ENCODE data around the gene ASAP2. TPM values are rescaled to one million over a fixed set of nuclear protein-coding genes. Genes with fewer than 3 reads are reported as not detected.

ASAP2 gene
- total and polyA plus RNA-seq, 9 of the 15 experiments (the other 6 are each of a cell fraction or from before 2014, with no cell fraction given): 0.06 to 4.3 (median 3.1) TPM

DNA sequence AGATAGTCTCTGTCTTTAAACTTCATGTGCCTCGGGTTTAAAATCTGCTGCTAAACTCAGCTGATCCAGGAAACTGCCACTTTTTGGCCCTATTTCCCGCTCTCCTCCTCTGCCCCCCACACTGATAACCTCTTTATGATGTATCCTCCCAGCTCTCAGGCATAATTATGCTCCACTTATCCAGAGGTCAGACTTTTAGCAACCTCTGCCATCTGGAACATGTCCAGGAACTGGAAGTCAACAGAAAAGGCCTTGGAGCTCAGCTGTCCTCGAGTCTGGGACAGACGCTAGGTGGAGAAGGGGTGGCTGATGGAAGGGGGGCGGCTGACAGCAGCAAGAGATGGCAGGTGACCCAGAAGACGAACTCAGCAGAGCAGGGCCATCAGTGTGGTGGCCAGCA is 41.2 kb downstream of the ASAP2 start:
- Histone ChIP-seq H3K4me2 (ENCODE audit: insufficient read depth, low read length) (no peak overlapping the region), H3K36me3 (ENCODE audit: control insufficient read depth, insufficient read depth, low read length) (no peaks in the 10 kb centered on the region), H3K79me2 (ENCODE audit: control insufficient read depth, insufficient read depth, low read length) (no peaks in the 10 kb centered on the region), H3K27me3 (ENCODE audit: control insufficient read depth in 2 of 2, insufficient read depth in 2 of 2, low read length in 2 of 2) (peaks cover 4 to 64% of the 10 kb centered on the region in 2 experiments), H3K4me3 (no peak overlapping the region), H3K9me1 (ENCODE audit: control insufficient read depth, insufficient read depth, low read length) (no peaks in the 10 kb centered on the region), H3K27ac (ENCODE audit: extremely low read depth, low read depth, low read length) (no peak overlapping the region), H2AFZ (ENCODE audit: low read depth, low read length) (no peak overlapping the region), H3K9ac (ENCODE audit: insufficient read depth in 1 of 2, low read depth in 2 of 2, low read length in 2 of 2) (no peak overlapping the region), H3K9me3 (replicated peaks; ENCODE audit: control insufficient read depth, insufficient read depth, low read depth, low read length) (no peaks in the 10 kb centered on the region), H3K4me1 (replicated peaks in 1 of 2; ENCODE audit: control insufficient read depth in 2 of 2, insufficient read depth in 2 of 2, low read length in 2 of 2) (peaks cover 0 to 3% of the 10 kb centered on the region in 2 experiments; a peak in 3 of 5 replicates), H4K20me1 (replicated peaks; ENCODE audit: control insufficient read depth, insufficient read depth, low read length) (no peaks in the 10 kb centered on the region; the same call in 1 of the 2 replicates)
- FAIRE-seq (no peak), DNase-seq (ENCODE audit: extremely low read depth in 1 of 4, low spot score in 3 of 4) (no peak), ATAC-seq (no peak)
- intact Hi-C loops (cut with micrococcal nuclease) (no loop called here), in situ Hi-C loops (cut with MboI) (no loop called here)
- WGBS (ENCODE audit: insufficient coverage, low coverage, missing lambda C conversion rate): 18% methylated on average over 6 of the region's 6 CpGs
- ChIA-PET POLR2A (interaction anchor here (1.0 to 1.3 kb wide), 2 partner anchors 11 to 13 kb away, joined by 3 read pairs; no protein-coding TSS in a partner anchor), CTCF (ENCODE audit: low intra/inter-chr PET ratio) (no interaction called here)
- BruUV-seq (replicated peaks): no TSS peak
- TF ChIP-seq, protein P1, sequence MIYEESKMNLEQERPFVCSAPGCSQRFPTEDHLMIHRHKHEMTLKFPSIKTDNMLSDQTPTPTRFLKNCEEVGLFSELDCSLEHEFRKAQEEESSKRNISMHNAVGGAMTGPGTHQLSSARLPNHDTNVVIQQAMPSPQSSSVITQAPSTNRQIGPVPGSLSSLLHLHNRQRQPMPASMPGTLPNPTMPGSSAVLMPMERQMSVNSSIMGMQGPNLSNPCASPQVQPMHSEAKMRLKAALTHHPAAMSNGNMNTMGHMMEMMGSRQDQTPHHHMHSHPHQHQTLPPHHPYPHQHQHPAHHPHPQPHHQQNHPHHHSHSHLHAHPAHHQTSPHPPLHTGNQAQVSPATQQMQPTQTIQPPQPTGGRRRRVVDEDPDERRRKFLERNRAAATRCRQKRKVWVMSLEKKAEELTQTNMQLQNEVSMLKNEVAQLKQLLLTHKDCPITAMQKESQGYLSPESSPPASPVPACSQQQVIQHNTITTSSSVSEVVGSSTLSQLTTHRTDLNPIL (CRISPR knock-in tag; IDR thresholded peaks at IDR 0.05): no peak
- no peak for TF ChIP-seq ZKSCAN8 (CRISPR knock-in tag; IDR thresholded peaks at IDR 0.05)
- no peak for TF ChIP-seq ZNF778 (CRISPR knock-in tag; IDR thresholded peaks at IDR 0.05)
- no peak for TF ChIP-seq CHD2 (IDR thresholded peaks at IDR 0.05; ENCODE audit: low read depth, low read length)
- TF ChIP-seq, protein P2, sequence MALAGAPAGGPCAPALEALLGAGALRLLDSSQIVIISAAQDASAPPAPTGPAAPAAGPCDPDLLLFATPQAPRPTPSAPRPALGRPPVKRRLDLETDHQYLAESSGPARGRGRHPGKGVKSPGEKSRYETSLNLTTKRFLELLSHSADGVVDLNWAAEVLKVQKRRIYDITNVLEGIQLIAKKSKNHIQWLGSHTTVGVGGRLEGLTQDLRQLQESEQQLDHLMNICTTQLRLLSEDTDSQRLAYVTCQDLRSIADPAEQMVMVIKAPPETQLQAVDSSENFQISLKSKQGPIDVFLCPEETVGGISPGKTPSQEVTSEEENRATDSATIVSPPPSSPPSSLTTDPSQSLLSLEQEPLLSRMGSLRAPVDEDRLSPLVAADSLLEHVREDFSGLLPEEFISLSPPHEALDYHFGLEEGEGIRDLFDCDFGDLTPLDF (CRISPR knock-in tag; IDR thresholded peaks at IDR 0.05): no peak
- TF ChIP-seq, protein P3, sequence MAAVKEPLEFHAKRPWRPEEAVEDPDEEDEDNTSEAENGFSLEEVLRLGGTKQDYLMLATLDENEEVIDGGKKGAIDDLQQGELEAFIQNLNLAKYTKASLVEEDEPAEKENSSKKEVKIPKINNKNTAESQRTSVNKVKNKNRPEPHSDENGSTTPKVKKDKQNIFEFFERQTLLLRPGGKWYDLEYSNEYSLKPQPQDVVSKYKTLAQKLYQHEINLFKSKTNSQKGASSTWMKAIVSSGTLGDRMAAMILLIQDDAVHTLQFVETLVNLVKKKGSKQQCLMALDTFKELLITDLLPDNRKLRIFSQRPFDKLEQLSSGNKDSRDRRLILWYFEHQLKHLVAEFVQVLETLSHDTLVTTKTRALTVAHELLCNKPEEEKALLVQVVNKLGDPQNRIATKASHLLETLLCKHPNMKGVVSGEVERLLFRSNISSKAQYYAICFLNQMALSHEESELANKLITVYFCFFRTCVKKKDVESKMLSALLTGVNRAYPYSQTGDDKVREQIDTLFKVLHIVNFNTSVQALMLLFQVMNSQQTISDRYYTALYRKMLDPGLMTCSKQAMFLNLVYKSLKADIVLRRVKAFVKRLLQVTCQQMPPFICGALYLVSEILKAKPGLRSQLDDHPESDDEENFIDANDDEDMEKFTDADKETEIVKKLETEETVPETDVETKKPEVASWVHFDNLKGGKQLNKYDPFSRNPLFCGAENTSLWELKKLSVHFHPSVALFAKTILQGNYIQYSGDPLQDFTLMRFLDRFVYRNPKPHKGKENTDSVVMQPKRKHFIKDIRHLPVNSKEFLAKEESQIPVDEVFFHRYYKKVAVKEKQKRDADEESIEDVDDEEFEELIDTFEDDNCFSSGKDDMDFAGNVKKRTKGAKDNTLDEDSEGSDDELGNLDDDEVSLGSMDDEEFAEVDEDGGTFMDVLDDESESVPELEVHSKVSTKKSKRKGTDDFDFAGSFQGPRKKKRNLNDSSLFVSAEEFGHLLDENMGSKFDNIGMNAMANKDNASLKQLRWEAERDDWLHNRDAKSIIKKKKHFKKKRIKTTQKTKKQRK (IDR thresholded peaks at IDR 0.05; ENCODE audit: borderline replicate concordance, low read depth, low read length): no peak
- no peak for TF ChIP-seq POLR2H (tag; IDR thresholded peaks at IDR 0.05; ENCODE audit: low read depth)
- TF ChIP-seq, protein P4, sequence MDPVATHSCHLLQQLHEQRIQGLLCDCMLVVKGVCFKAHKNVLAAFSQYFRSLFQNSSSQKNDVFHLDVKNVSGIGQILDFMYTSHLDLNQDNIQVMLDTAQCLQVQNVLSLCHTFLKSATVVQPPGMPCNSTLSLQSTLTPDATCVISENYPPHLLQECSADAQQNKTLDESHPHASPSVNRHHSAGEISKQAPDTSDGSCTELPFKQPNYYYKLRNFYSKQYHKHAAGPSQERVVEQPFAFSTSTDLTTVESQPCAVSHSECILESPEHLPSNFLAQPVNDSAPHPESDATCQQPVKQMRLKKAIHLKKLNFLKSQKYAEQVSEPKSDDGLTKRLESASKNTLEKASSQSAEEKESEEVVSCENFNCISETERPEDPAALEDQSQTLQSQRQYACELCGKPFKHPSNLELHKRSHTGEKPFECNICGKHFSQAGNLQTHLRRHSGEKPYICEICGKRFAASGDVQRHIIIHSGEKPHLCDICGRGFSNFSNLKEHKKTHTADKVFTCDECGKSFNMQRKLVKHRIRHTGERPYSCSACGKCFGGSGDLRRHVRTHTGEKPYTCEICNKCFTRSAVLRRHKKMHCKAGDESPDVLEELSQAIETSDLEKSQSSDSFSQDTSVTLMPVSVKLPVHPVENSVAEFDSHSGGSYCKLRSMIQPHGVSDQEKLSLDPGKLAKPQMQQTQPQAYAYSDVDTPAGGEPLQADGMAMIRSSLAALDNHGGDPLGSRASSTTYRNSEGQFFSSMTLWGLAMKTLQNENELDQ (CRISPR knock-in tag; IDR thresholded peaks at IDR 0.05; ENCODE audit: borderline replicate concordance): no peak
- no peak for TF ChIP-seq MEF2D (tag; conservative IDR thresholded peaks at IDR 0.05; ENCODE audit: low read depth)
- no peak for TF ChIP-seq ZNF75A (CRISPR knock-in tag; IDR thresholded peaks at IDR 0.05)
- TF ChIP-seq DDX20 (tag; IDR thresholded peaks at IDR 0.05; ENCODE audit: low read depth): no peak
- no peak for TF ChIP-seq ZNF121 (CRISPR knock-in tag; conservative IDR thresholded peaks at IDR 0.05)
